ENCODE data around the gene POPDC2. TPM values are rescaled to one million over a fixed set of nuclear protein-coding genes. Genes with fewer than 3 reads are reported as not detected.

The POPDC2 gene
- total RNA-seq, 1 experiment from 2014 or later, result not detected

Other genes with a start within 250 kb of the POPDC2 start
- gene TMEM39A, start 197.0 kb downstream of the POPDC2 start, total RNA-seq (2014; rRNA removed), result 34.3 and 39.7 TPM in 2 replicates
- gene POGLUT1, start 191.6 kb downstream of the POPDC2 start, total RNA-seq (2014; rRNA removed), result 17.9 and 19.1 TPM in 2 replicates
- 61.1 and 63.0 TPM in 2 replicates for gene TIMMDC1, start 162.0 kb downstream of the POPDC2 start, total RNA-seq (2014; rRNA removed)
- gene CD80, start 101.0 kb downstream of the POPDC2 start, total RNA-seq (2014; rRNA removed), result not detected in 2 replicates
- gene ADPRH, start 81.1 kb downstream of the POPDC2 start, total RNA-seq (2014; rRNA removed), result 13.3 and 14.7 TPM in 2 replicates
- gene PLA1A, start 62.7 kb downstream of the POPDC2 start, total RNA-seq (2014; rRNA removed), result 0.13 TPM in 1 of 2 replicates, not detected in the other
- gene COX17, start 16.8 kb upstream of the POPDC2 start, total RNA-seq (2014; rRNA removed), result 15.1 and 24.2 TPM in 2 replicates
- gene CFAP91, start 42.4 kb upstream of the POPDC2 start, total RNA-seq (2014; rRNA removed), result 0.19 and 1.3 TPM in 2 replicates
- not detected in 2 replicates for gene NR1I2, start 121.5 kb upstream of the POPDC2 start, total RNA-seq (2014; rRNA removed)